H9 (cell line): ENCODE measurements around the gene CEP41. TPM values are rescaled to one million over a fixed set of nuclear protein-coding genes. Genes with fewer than 3 reads are reported as not detected.
A peak's percentile ranks its signal among the peaks of the same experiment; 100 is the strongest.

Source experiments
- DNase-seq: peaks from one replicate; pipeline ENCODE4 v3.0.0-alpha.2; 2017
- H2AFZ ChIP-seq: one replicate; pipeline ENCODE4 v1.6.1; 2013; ENCODE audit warnings: mild to moderate bottlenecking, low read length, control low read depth, moderate library complexity
- H2AK5ac ChIP-seq: 2 replicates; pipeline ENCODE4 v1.6.1; 2013; ENCODE audit warnings: low read length, control low read depth, mixed read lengths; ENCODE audit not compliant: insufficient read length
- H2BK120ac ChIP-seq: one replicate; pipeline ENCODE4 v1.6.1; 2013; ENCODE audit warnings: low read depth, mild to moderate bottlenecking, low read length, control low read depth, inconsistent platforms; ENCODE audit not compliant: poor library complexity, severe bottlenecking
- H2BK12ac ChIP-seq: 2 replicates; pipeline ENCODE4 v1.6.1; 2013; ENCODE audit warnings: low read length, control low read depth, mixed read lengths, low read depth; ENCODE audit not compliant: insufficient read length
- H2BK15ac ChIP-seq: 2 replicates; pipeline ENCODE4 v1.6.1; 2013; ENCODE audit warnings: low read depth, low read length, control low read depth
- H2BK20ac ChIP-seq: one replicate; pipeline ENCODE4 v1.6.1; 2013; ENCODE audit warnings: low read depth, mild to moderate bottlenecking, low read length, control low read depth, inconsistent platforms; ENCODE audit not compliant: poor library complexity, severe bottlenecking
- H2BK5ac ChIP-seq: 2 replicates; pipeline ENCODE4 v1.6.1; 2013; ENCODE audit warnings: low read length, control low read depth, mixed read lengths; ENCODE audit not compliant: insufficient read length
- H3K14ac ChIP-seq: 2 replicates; pipeline ENCODE4 v1.6.1; 2013; ENCODE audit warnings: low read length, control low read depth; ENCODE audit not compliant: insufficient read depth
- H3K18ac ChIP-seq: 2 replicates; pipeline ENCODE4 v1.6.1; 2013; ENCODE audit warnings: low read depth, mild to moderate bottlenecking, mixed read lengths, low read length, control low read depth; ENCODE audit not compliant: insufficient read length
- H3K23ac ChIP-seq: 2 replicates; pipeline ENCODE4 v1.6.1; 2013; ENCODE audit warnings: low read length, control low read depth, mixed read lengths, low read depth; ENCODE audit not compliant: insufficient read length
- H3K23me2 ChIP-seq: 2 replicates; pipeline ENCODE4 v1.6.1; 2013; ENCODE audit warnings: low read depth, mild to moderate bottlenecking, mixed read lengths, low read length, control low read depth; ENCODE audit not compliant: insufficient read length, poor library complexity, severe bottlenecking
- H3K27ac ChIP-seq: 2 replicates; pipeline ENCODE4 v1.5.1; 2013; ENCODE audit warnings: low read length, control low read depth, mixed read lengths, low read depth; ENCODE audit not compliant: insufficient read length
- H3K27me3 ChIP-seq: 2 replicates; pipeline ENCODE4 v1.6.1; 2013; ENCODE audit warnings: low read length, control low read depth, inconsistent platforms; ENCODE audit not compliant: insufficient read depth
- H3K4ac ChIP-seq: 2 replicates; pipeline ENCODE4 v1.6.1; 2013; ENCODE audit warnings: low read depth, mild to moderate bottlenecking, control low read depth, inconsistent platforms, low read length, moderate library complexity
- H3K4me1 ChIP-seq: 2 replicates; pipeline ENCODE4 v1.6.1; 2013; ENCODE audit warnings: low read length, control low read depth, inconsistent platforms; ENCODE audit not compliant: insufficient read depth
- H3K4me2 ChIP-seq: 2 replicates; pipeline ENCODE4 v1.6.1; 2013; ENCODE audit warnings: low read length, control low read depth, mixed read lengths; ENCODE audit not compliant: insufficient read length, insufficient read depth
- H3K56ac ChIP-seq: 2 replicates; pipeline ENCODE4 v1.6.1; 2013; ENCODE audit warnings: low read depth, mild to moderate bottlenecking, mixed read lengths, low read length, control low read depth; ENCODE audit not compliant: insufficient read length
- H3K79me1 ChIP-seq: 2 replicates; pipeline ENCODE4 v1.6.1; 2013; ENCODE audit warnings: low read depth, mild to moderate bottlenecking, moderate library complexity, low read length, control low read depth, inconsistent platforms; ENCODE audit not compliant: insufficient read depth, poor library complexity, severe bottlenecking
- H3K79me2 ChIP-seq: 2 replicates; pipeline ENCODE4 v1.6.1; 2013; ENCODE audit warnings: low read length, control low read depth, inconsistent platforms; ENCODE audit not compliant: insufficient read depth
- H3K9ac ChIP-seq: 2 replicates; pipeline ENCODE4 v1.6.1; 2013; ENCODE audit warnings: low read length, control low read depth, mixed read lengths; ENCODE audit not compliant: insufficient read length; ENCODE audit errors: extremely low read depth
- H3K9me3 ChIP-seq: one replicate; pipeline ENCODE4 v1.6.1; 2013; ENCODE audit warnings: low read depth, low read length, inconsistent platforms; ENCODE audit not compliant: control insufficient read depth
- H3T11ph ChIP-seq: one replicate; pipeline ENCODE4 v1.6.1; 2013; ENCODE audit warnings: mild to moderate bottlenecking, low read length, control low read depth, inconsistent platforms
- H4K20me1 ChIP-seq: one replicate; pipeline ENCODE4 v1.6.1; 2013; ENCODE audit not compliant: control insufficient read depth, insufficient read length, insufficient read depth
- H4K5ac ChIP-seq: 2 replicates; pipeline ENCODE4 v1.6.1; 2013; ENCODE audit warnings: low read depth, mild to moderate bottlenecking, mixed read lengths, low read length, control low read depth; ENCODE audit not compliant: insufficient read length
- H4K8ac ChIP-seq: replicated peaks from 2 replicates; pipeline ENCODE4 v1.6.1; 2013; ENCODE audit warnings: low read length, control low read depth, mixed read lengths, low read depth; ENCODE audit not compliant: insufficient read length
- H4K91ac ChIP-seq: 2 replicates; pipeline ENCODE4 v1.6.1; 2013; ENCODE audit warnings: low read depth, mild to moderate bottlenecking, moderate library complexity, mixed read lengths, low read length, control low read depth; ENCODE audit not compliant: insufficient read length
- H3K27ac Mint-ChIP-seq, 3 experiments: 2 replicates in 2 of 3; 3 replicates in 1 of 3; pipeline ENCODE4 v1.8.0; 2020 to 2021; ENCODE audit warnings: mixed read lengths in 3 of 3, mild to moderate bottlenecking in 1 of 3, moderate library complexity in 1 of 3
- H3K27me3 Mint-ChIP-seq: 2 replicates; pipeline ENCODE4 v1.8.0; 2021; ENCODE audit warnings: low read depth, mild to moderate bottlenecking, moderate library complexity, mixed read lengths
- H3K36me3 Mint-ChIP-seq, 3 experiments: 2 replicates in 2 of 3; 3 replicates in 1 of 3; pipeline ENCODE4 v1.8.0; 2020 to 2021; ENCODE audit warnings: low read depth in 3 of 3, mixed read lengths in 3 of 3; ENCODE audit not compliant: insufficient read depth in 1 of 3
- H3K4me1 Mint-ChIP-seq, 2 experiments: 2 replicates each; pipeline ENCODE4 v1.8.0; 2020; ENCODE audit warnings: mixed read lengths in 2 of 2
- H3K4me3 Mint-ChIP-seq, 2 experiments: 2 replicates in 1 of 2; 3 replicates in 1 of 2; pipeline ENCODE4 v1.8.0; 2020 to 2021; ENCODE audit warnings: mild to moderate bottlenecking in 2 of 2, mixed read lengths in 2 of 2, moderate library complexity in 1 of 2
- H3K9me3 Mint-ChIP-seq, 2 experiments: 2 replicates in 1 of 2; 3 replicates in 1 of 2; pipeline ENCODE4 v1.8.0; 2020; ENCODE audit warnings: mild to moderate bottlenecking in 2 of 2, mixed read lengths in 2 of 2, moderate library complexity in 1 of 2
- CTCF ChIP-seq: fragments of 200-600 bp; sonication (generic); conservative IDR thresholded peaks from 3 replicates; pipeline ENCODE4 v1.8.0; 2021; ENCODE audit warnings: antibody characterized with exemption, mild to moderate bottlenecking
- WGBS: extraction: QIAGEN DNeasy Blood & Tissue Kit; methylation state at CpG from one replicate; pipeline ENCODE4 v1.1.7; 2013; ENCODE audit warnings: missing lambda C conversion rate, low lambda C conversion rate, mixed read lengths; ENCODE audit not compliant: insufficient read length; ENCODE audit errors: extremely low coverage; 5-methylcytosine and 5-hydroxymethylcytosine counted together
- total RNA-seq: library from RNA; stranded (reverse); gene quantifications from 2 replicates; pipeline ENCODE4 v1.2.1, GENCODE V29; 2021

CEP41 gene
- total RNA-seq, 1 experiment from 2014 or later = 9.7 TPM

DNA sequence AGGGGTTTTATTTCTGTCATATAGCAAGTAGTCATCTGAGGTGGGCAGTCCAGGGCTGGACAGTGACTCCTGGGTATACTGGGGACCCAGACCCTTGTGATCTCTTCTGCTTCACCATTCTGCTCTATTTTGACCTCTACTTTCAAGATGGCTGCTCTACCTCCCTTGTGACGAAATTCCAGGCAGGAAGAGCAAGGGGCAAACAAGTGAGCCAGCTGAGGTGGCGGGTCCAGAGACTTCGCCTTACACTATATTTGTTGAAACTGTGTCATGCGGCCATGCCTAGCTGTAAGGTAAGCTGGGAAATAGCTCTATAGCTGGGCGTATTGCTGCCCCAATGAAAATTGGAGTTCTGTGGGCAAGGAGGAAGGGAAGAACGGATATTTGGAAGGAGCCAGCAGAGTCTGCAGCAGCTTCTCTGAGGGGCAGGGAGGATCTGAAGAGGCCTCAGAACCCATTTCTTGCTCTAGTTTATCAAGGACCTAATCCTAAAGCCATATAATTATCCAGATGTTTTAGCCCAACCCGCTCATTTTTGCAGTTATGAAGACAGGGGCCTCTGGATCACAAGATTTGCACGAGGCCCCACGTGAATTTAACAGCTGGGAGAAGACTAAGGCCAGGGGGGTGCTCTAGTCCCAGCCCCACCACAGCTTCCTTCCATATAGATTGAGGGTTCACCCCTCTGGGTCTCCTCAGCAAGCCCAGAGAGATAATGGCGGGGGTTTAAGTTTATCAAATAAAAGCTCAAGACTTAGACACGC is 68.2 kb downstream of the CEP41 start:
- Histone ChIP-seq H4K5ac (no peak overlapping the region), H2BK12ac (no peak overlapping the region), H2BK20ac (no peak overlapping the region), H4K91ac (no peak overlapping the region), H3K56ac (no peak overlapping the region), H3K4me1 (no peaks in the 10 kb centered on the region), H4K8ac (no peak overlapping the region), H3K4me2 (no peak overlapping the region), H3K9me3 (no peaks in the 10 kb centered on the region), H3T11ph (no peak overlapping the region), H2AFZ (no peak overlapping the region), H3K27ac (no peak overlapping the region), H3K14ac (no peak overlapping the region), H3K79me1 (no peaks in the 10 kb centered on the region), H3K4ac (no peak overlapping the region), H2BK5ac (no peak overlapping the region), H3K23ac (no peak overlapping the region), H3K18ac (no peak overlapping the region), H2BK120ac (no peak overlapping the region), H3K27me3 (no peaks in the 10 kb centered on the region), H3K79me2 (no peaks in the 10 kb centered on the region), H4K20me1 (no peaks in the 10 kb centered on the region), H3K9ac (no peak overlapping the region), H2BK15ac (no peak overlapping the region), H3K23me2 (no peaks in the 10 kb centered on the region), H2AK5ac (no peak overlapping the region)
- no peak for DNase-seq
- Mint-ChIP-seq H3K36me3 (peaks cover 13 to 23% (median 18%) of the 10 kb centered on the region in 3 experiments), H3K27ac (peak overlapping the region in 1 of 3 experiments; percentile 29; a peak in 2 of 7 replicates), H3K4me1 (peaks cover 9 to 19% of the 10 kb centered on the region in 2 experiments), H3K9me3 (peaks cover 22 to 25% of the 10 kb centered on the region in 2 experiments), H3K4me3 (no peak overlapping the region), H3K27me3 (peaks cover 3% of the 10 kb centered on the region; the same call in 1 of the 2 replicates)
- no peak for TF ChIP-seq CTCF
- no CpG with 5 or more reads among the region's 11 CpGs for WGBS
